ENCODE results near the gene ACP1. TPM values are rescaled to one million over a fixed set of nuclear protein-coding genes. Genes with fewer than 3 reads are reported as not detected.
A peak's percentile ranks its signal among the peaks of the same experiment; 100 is the strongest.

Gene ACP1
- total RNA-seq, 4 donors from 2014 or later, result 117 to 136 (median 128) TPM

DNA sequence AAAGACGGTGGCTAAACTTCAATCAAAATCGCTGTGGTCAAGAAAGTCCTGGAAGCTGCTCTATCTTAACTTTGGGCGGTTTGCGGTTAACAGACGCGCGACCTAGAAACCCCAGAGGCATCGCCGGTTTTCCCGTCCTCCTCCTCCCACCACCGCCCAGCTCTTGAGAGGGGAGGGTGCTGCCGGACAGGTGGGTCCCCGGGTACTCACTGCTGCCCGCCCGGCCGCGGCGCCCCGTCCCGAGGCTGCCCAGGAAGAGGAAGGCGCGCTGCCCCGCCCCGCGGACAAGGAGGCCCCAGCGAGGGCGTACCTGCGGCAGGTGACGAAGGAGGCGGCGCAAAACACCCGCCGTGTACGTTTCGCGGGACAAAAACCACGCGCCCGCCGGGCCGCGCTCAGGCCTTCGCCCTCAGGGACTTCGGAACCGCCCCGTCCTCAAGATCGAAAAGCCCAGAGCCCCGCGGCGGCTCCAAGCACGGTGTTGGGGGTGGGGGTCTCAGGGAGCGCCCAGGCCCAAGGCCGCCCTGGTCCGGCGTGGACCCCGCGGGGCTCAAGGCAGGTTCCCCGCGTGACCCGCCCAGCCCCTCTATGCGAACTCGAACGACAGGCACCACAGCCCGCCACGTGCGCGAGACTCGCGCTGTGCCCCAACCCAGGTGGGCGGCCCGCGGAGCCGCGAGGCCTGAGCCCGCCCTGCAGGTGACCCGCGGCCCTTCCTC lies 814 bp upstream of the ACP1 start, which contains the start of gene SH3YL1:
TSS of gene SH3YL1 (minus strand) at position 259 of the 719 bp plus-strand sequence. CDS start at position 211, 48 bp downstream.
- peaks cover 15 to 22% of the 10 kb centered on the region in 2 donors for H3K4me1 ChIP-seq
- peak within 1 kb of the TSS; percentile 64 to 71 (median 70) for H3K4me3 ChIP-seq (replicated peaks in 1 of 3)
- no peaks in the 10 kb centered on the region for H3K27me3 ChIP-seq
- peak within 1 kb of the TSS; percentile 71 to 89 (median 81) for H3K27ac ChIP-seq
- DNase-seq, result peak; percentile 88 to 90
- 0 to 1% methylated on average over 3 to 30 of the region's 77 CpGs for WGBS, 2 donors
- H3K36me3 ChIP-seq, result no peaks in the 10 kb centered on the region
- TF ChIP-seq POLR2A (IDR thresholded peaks at IDR 0.05), result peak in 1 of 2 donors; percentile 88
- TF ChIP-seq, protein P1, sequence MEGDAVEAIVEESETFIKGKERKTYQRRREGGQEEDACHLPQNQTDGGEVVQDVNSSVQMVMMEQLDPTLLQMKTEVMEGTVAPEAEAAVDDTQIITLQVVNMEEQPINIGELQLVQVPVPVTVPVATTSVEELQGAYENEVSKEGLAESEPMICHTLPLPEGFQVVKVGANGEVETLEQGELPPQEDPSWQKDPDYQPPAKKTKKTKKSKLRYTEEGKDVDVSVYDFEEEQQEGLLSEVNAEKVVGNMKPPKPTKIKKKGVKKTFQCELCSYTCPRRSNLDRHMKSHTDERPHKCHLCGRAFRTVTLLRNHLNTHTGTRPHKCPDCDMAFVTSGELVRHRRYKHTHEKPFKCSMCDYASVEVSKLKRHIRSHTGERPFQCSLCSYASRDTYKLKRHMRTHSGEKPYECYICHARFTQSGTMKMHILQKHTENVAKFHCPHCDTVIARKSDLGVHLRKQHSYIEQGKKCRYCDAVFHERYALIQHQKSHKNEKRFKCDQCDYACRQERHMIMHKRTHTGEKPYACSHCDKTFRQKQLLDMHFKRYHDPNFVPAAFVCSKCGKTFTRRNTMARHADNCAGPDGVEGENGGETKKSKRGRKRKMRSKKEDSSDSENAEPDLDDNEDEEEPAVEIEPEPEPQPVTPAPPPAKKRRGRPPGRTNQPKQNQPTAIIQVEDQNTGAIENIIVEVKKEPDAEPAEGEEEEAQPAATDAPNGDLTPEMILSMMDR (IDR thresholded peaks at IDR 0.05), result no peak
- no peaks in the 10 kb centered on the region for H3K9me3 ChIP-seq
- intact Hi-C loops (cut with DNase I), result loop anchor here (10.0 kb wide), 1 partner anchor 371 kb away; no protein-coding TSS in a partner anchor

DNA sequence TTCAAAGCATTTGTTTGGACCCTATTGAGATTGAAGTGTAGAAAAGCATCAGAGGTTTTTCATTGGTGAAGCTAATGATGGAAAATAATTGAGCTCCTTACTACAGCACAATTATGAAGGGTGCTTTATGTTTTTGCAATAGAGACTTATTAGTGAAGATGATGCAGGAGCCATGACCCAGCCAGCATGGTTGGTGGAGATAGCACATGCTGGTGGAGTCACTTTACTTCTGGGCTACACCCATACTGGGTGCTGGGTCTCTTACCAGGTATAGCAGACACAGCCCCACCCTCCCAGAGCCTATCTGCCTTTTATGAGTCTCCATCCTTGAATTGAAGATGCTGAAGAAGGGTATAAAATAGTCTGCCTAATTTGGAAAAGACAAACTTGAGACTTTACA lies 3.6 kb downstream of the ACP1 start:
- no peak for DNase-seq
- H3K27me3 ChIP-seq, result no peaks in the 10 kb centered on the region
- intact Hi-C loops (cut with DNase I), result loop anchor here (10.0 kb wide), 1 partner anchor 366 kb away; no protein-coding TSS in a partner anchor
- TF ChIP-seq POLR2A (IDR thresholded peaks at IDR 0.05), result no peak
- TF ChIP-seq, protein P1 (IDR thresholded peaks at IDR 0.05), result no peak
- H3K4me1 ChIP-seq, result peaks cover 12 to 13% of the 10 kb centered on the region in 2 donors
- no peaks in the 10 kb centered on the region for H3K9me3 ChIP-seq
- H3K4me3 ChIP-seq (replicated peaks in 1 of 3), result no peak overlapping the region
- H3K36me3 ChIP-seq, result no peaks in the 10 kb centered on the region
- no peak overlapping the region for H3K27ac ChIP-seq

DNA sequence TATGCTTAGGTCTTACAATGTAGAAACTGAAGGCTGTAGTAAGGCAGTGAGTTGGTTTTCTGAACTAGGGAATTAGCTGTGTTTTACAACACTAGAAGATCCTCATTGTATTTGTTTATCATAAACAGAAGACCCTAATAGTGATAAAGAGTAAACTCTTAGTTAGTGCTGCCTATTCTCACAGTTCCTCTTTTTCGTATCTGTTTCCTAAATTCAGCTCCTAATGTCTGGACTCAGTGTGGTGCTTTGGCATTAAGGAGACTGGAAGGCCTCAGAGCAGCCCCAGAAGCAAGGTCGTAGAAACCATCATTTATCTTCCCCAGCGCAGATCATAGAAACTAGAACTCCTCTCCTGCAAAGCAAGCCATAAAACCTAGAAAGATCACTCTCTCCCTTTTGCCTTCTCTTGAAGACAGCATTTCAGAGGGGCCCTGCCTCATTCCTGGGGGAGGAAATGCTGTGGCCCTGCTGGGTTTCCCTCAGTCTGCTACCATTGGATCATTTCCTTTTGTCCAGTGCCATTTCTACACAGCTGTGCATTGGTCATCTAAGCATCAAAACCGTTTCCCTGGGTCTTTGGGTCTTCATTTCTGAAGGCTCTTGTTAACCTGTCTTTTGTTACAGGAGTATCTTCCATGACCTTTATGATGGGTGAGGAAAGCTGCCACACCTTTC lies 4.7 kb downstream of the ACP1 start:
- Histone ChIP-seq H3K36me3 (no peaks in the 10 kb centered on the region), H3K27ac (no peak overlapping the region), H3K4me3 (replicated peaks in 1 of 3) (no peak overlapping the region), H3K27me3 (no peaks in the 10 kb centered on the region), H3K9me3 (no peaks in the 10 kb centered on the region), H3K4me1 (peaks cover 11 to 13% of the 10 kb centered on the region in 2 donors)
- intact Hi-C loops (cut with DNase I), result loop anchor here (10.0 kb wide), 1 partner anchor 365 kb away; no protein-coding TSS in a partner anchor
- DNase-seq, result no peak
- WGBS, 2 donors, result 72 to 81% methylated on average over 4 of the region's 4 CpGs
- TF ChIP-seq, protein P1 (IDR thresholded peaks at IDR 0.05), result no peak
- TF ChIP-seq POLR2A (IDR thresholded peaks at IDR 0.05), result no peak

DNA sequence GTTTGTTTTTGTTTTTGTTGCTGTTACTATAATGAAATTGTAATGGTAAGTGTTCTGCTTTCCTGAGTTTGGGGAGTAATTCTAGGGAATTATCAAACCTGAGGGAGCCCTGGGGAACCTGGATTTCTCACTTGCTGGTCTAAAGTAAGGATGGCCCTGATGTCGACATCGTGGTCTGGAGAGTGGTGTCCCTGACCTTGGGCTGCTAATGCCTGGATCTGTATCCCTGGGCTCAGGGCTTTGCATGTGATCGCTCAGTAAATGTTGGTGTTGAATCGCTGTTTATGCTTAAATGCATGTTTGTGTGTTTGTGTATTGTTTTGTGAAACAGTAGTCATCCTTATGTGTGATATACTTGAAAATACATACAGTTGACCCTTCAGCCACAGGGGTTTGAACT lies 6.1 kb downstream of the ACP1 start:
- H3K4me1 ChIP-seq, result peaks cover 7% of the 10 kb centered on the region in 2 donors
- no peaks in the 10 kb centered on the region for H3K27me3 ChIP-seq
- peaks cover 0 to 3% of the 10 kb centered on the region in 2 donors for H3K36me3 ChIP-seq
- no peak for DNase-seq
- intact Hi-C loops (cut with DNase I), result no loop called here
- H3K27ac ChIP-seq, result no peak overlapping the region
- WGBS, 2 donors, result 97 to 98% methylated on average over 4 of the region's 4 CpGs
- H3K9me3 ChIP-seq, result no peaks in the 10 kb centered on the region
- H3K4me3 ChIP-seq (replicated peaks in 1 of 3), result no peak overlapping the region
- TF ChIP-seq, protein P1 (IDR thresholded peaks at IDR 0.05), result no peak
- no peak for TF ChIP-seq POLR2A (IDR thresholded peaks at IDR 0.05)

DNA sequence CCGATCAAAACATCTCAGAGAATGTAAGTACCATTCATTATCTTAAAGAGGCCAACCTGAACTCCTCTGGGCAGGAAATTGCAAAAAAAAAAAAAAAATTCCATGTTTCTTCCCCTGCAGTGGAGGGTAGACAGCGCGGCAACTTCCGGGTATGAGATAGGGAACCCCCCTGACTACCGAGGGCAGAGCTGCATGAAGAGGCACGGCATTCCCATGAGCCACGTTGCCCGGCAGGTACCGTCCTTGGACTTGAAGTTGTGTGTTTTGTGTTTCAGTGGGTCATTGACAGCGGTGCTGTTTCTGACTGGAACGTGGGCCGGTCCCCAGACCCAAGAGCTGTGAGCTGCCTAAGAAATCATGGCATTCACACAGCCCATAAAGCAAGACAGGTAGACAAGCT lies 7.2 kb downstream of the ACP1 start:
- TF ChIP-seq POLR2A (IDR thresholded peaks at IDR 0.05), result no peak
- TF ChIP-seq, protein P1 (IDR thresholded peaks at IDR 0.05), result no peak

More for the DNA sequence above, 7.2 kb downstream of the ACP1 start:
- Histone ChIP-seq H3K4me1 (no peaks in the 10 kb centered on the region), H3K27me3 (no peaks in the 10 kb centered on the region), H3K9me3 (no peaks in the 10 kb centered on the region), H3K4me3 (replicated peaks in 1 of 3) (no peak overlapping the region), H3K27ac (no peak overlapping the region), H3K36me3 (peaks cover under 1 to 3% of the 10 kb centered on the region in 2 donors)
- DNase-seq, result no peak
- intact Hi-C loops (cut with DNase I), result no loop called here
- WGBS, 2 donors, result 89% methylated on average over 12 of the region's 12 CpGs
